Cardiac fibroblast (primary cell): ENCODE measurements around the gene NUMB.

Source experiments
- DNase-seq, 2 donors: peaks; one replicate each; pipeline versions ENCODE4 v3.0.0 to v3.0.0-alpha.2; 2010; ENCODE audit warnings: low read depth in 2 of 2
- H3K4me3 ChIP-seq, 2 donors: replicated peaks in 1 of 2; 1 replicate in 1 of 2; 2 replicates in 1 of 2; pipeline ENCODE4 v1.5.1; 2011; ENCODE audit warnings: low read depth in 2 of 2, low read length in 2 of 2, mild to moderate bottlenecking in 2 of 2, moderate library complexity in 1 of 2
- CTCF ChIP-seq: IDR thresholded peaks from one replicate; pipeline ENCODE4 v1.5.1; 2011; ENCODE audit warnings: low read depth, mild to moderate bottlenecking, low read length, inconsistent platforms

NUMB gene

GRCh38 chr14:73289308-73289707 lies 169.0 kb downstream of the NUMB start:
- TF ChIP-seq CTCF = no peak
- H3K4me3 ChIP-seq = no peak overlapping the region
- DNase-seq = no peak

- TF ChIP-seq CTCF = no peak
- H3K4me3 ChIP-seq = no peak overlapping the region
- no peak for DNase-seq
These were observed 171.3 kb downstream of the NUMB start for GRCh38 chr14:73287071-73287470.

- no peak for TF ChIP-seq CTCF
- no peak overlapping the region for H3K4me3 ChIP-seq
- DNase-seq = no peak
These were observed 171.7 kb downstream of the NUMB start for GRCh38 chr14:73286598-73286997.

- DNase-seq = no peak
- no peak overlapping the region for H3K4me3 ChIP-seq
These were observed 172.4 kb downstream of the NUMB start for GRCh38 chr14:73285979-73286378.

GRCh38 chr14:73283608-73284379 lies 174.6 kb downstream of the NUMB start:
- peak; percentile 0 for TF ChIP-seq CTCF
- DNase-seq = peak in 1 of 2 donors; percentile 58
- no peak overlapping the region for H3K4me3 ChIP-seq

More at GRCh38 chr14:73285979-73286378, 172.4 kb downstream of the NUMB start:
- no peak for TF ChIP-seq CTCF

- TF ChIP-seq CTCF = no peak
- DNase-seq = no peak
- H3K4me3 ChIP-seq = no peak overlapping the region
These were observed 177.4 kb downstream of the NUMB start for GRCh38 chr14:73280903-73281302.

GRCh38 chr14:73277376-73277775 lies 181.0 kb downstream of the NUMB start:
- no peak for DNase-seq
- no peak for TF ChIP-seq CTCF
- no peak overlapping the region for H3K4me3 ChIP-seq
